HepG2 (cell line): ENCODE measurements around the gene PIM3. TPM values are rescaled to one million over a fixed set of nuclear protein-coding genes. Genes with fewer than 3 reads are reported as not detected.

Source experiments
- ATF1 ChIP-seq: IDR thresholded peaks from 2 replicates; pipeline ENCODE4 v1.6.1; 2016; ENCODE audit warnings: mild to moderate bottlenecking, control low read depth
- ETV5 ChIP-seq: IDR thresholded peaks from 2 replicates; pipeline ENCODE4 v1.6.1; 2018; ENCODE audit warnings: missing biosample characterization, missing genetic modification reagents, inconsistent platforms, borderline replicate concordance
- FOXA3 ChIP-seq: IDR thresholded peaks from 2 replicates; pipeline ENCODE4 v1.6.1; 2016; ENCODE audit warnings: missing genetic modification reagents, missing compliant biosample characterization
- GFI1 ChIP-seq: sonication (generic); formaldehyde crosslinking; IDR thresholded peaks from 2 replicates; pipeline ENCODE4 v1.5.0; 2020; ENCODE audit warnings: missing genetic modification reagents, mild to moderate bottlenecking, borderline replicate concordance
- HES4 ChIP-seq: sonication (generic); formaldehyde crosslinking; IDR thresholded peaks from 2 replicates; pipeline ENCODE4 v1.9.0; 2021; ENCODE audit warnings: mild to moderate bottlenecking, missing genetic modification reagents, borderline replicate concordance
- ISX ChIP-seq: sonication (generic); formaldehyde crosslinking; conservative IDR thresholded peaks from 2 replicates; pipeline ENCODE4 v1.5.0; 2020; ENCODE audit warnings: missing genetic modification reagents
- KAT8 ChIP-seq: IDR thresholded peaks from 2 replicates; pipeline ENCODE4 v1.6.1; 2016; ENCODE audit warnings: missing genetic modification reagents, missing compliant biosample characterization
- MEIS2 ChIP-seq: sonication (generic); formaldehyde crosslinking; IDR thresholded peaks from 2 replicates; pipeline ENCODE4 v1.9.0; 2021; ENCODE audit warnings: mild to moderate bottlenecking, missing genetic modification reagents
- PITX1 ChIP-seq: sonication (generic); formaldehyde crosslinking; IDR thresholded peaks from 2 replicates; pipeline ENCODE4 v1.5.1; 2020; ENCODE audit warnings: mild to moderate bottlenecking, missing genetic modification reagents
- POGZ ChIP-seq: sonication (generic); formaldehyde crosslinking; IDR thresholded peaks from 2 replicates; pipeline ENCODE4 v1.4.0; 2020; ENCODE audit warnings: mild to moderate bottlenecking, missing genetic modification reagents
- SOX13 ChIP-seq, 3 experiments: fragments of 450-650 bp in 1 of 3; sonication (generic) in 1 of 3; formaldehyde crosslinking in 1 of 3; IDR thresholded peaks in 2 of 3; conservative IDR thresholded peaks in 1 of 3; 2 replicates each; pipeline versions ENCODE4 v1.5.0 to v1.6.1; 2016 to 2020; ENCODE audit warnings: antibody characterized with exemption in 1 of 3, mild to moderate bottlenecking in 1 of 3, missing compliant biosample characterization in 1 of 3, missing genetic modification reagents in 1 of 3, moderate library complexity in 1 of 3
- YY1 ChIP-seq: IDR thresholded peaks from 2 replicates; pipeline ENCODE4 v1.6.1; 2011; ENCODE audit warnings: low read length, low read depth, moderate library complexity, mild to moderate bottlenecking; ENCODE audit not compliant: insufficient read depth, insufficient replicate concordance
- ZC3H4 ChIP-seq: sonication (generic); formaldehyde crosslinking; IDR thresholded peaks from 2 replicates; pipeline ENCODE4 v1.4.0; 2020; ENCODE audit warnings: missing genetic modification reagents, borderline replicate concordance
- ZNF101 ChIP-seq: sonication (generic); formaldehyde crosslinking; IDR thresholded peaks from 2 replicates; pipeline ENCODE4 v1.4.0; 2020; ENCODE audit warnings: mild to moderate bottlenecking, low read depth, missing genetic modification reagents, borderline replicate concordance
- ZNF136 ChIP-seq: sonication (generic); formaldehyde crosslinking; IDR thresholded peaks from 2 replicates; pipeline ENCODE4 v1.8.1; 2022; ENCODE audit warnings: low read depth, mild to moderate bottlenecking, moderate library complexity, missing genetic modification reagents
- ZNF432 ChIP-seq: sonication (generic); formaldehyde crosslinking; IDR thresholded peaks from 2 replicates; pipeline ENCODE4 v1.5.0; 2020; ENCODE audit warnings: missing genetic modification reagents, mild to moderate bottlenecking, borderline replicate concordance
- ZNF460 ChIP-seq: sonication (generic); formaldehyde crosslinking; IDR thresholded peaks from 2 replicates; pipeline ENCODE4 v1.5.1; 2020; ENCODE audit warnings: missing genetic modification reagents, mild to moderate bottlenecking, borderline replicate concordance
- ZNF619 ChIP-seq: sonication (generic); formaldehyde crosslinking; IDR thresholded peaks from 2 replicates; pipeline ENCODE4 v1.4.0; 2020; ENCODE audit warnings: mild to moderate bottlenecking, missing genetic modification reagents
- ZNF672 ChIP-seq: sonication (generic); formaldehyde crosslinking; IDR thresholded peaks from 2 replicates; pipeline ENCODE4 v1.8.1; 2022; ENCODE audit warnings: missing genetic modification reagents
- ZNF687 ChIP-seq: sonication (generic); formaldehyde crosslinking; IDR thresholded peaks from 2 replicates; pipeline ENCODE4 v1.5.1; 2020; ENCODE audit warnings: mild to moderate bottlenecking, missing genetic modification reagents, moderate library complexity
- ZNF781 ChIP-seq: sonication (generic); formaldehyde crosslinking; IDR thresholded peaks from 2 replicates; pipeline ENCODE4 v1.5.1; 2020; ENCODE audit warnings: borderline replicate concordance, mild to moderate bottlenecking, missing genetic modification reagents; ENCODE audit errors: not compliant biosample characterization
- polyA plus RNA-seq, 8 experiments: library from polyadenylated mRNA; depleted of rRNA in 3 of 8; stranded (reverse) in 7 of 8; unstranded in 1 of 8; fragments of >200 nt; fragmentation: Illumina TruSeq in 4 of 8; extraction: Trizol in 4 of 8; gene quantifications; 2 replicates each; pipeline versions ENCODE4 v1.2.1 to v1.2.3, GENCODE V29; 2011 to 2016; ENCODE audit warnings: low read depth in 4 of 8, missing spikeins in 1 of 8, mixed read lengths in 1 of 8; ENCODE audit not compliant: insufficient read depth in 1 of 8
- total RNA-seq, 5 experiments: library from RNA; depleted of rRNA; stranded (reverse); fragments of >200 nt; fragmentation: Illumina TruSeq; extraction: Trizol; gene quantifications; 2 replicates each; pipeline ENCODE4 v1.2.3, GENCODE V29; 2016; ENCODE audit warnings: low read depth in 1 of 5
- TF ChIP-seq, protein P1 (sequence below): IDR thresholded peaks from 2 replicates; pipeline ENCODE4 v1.6.1; 2016; ENCODE audit warnings: low read depth

The PIM3 gene
- total and polyA plus RNA-seq, 2 of the 13 experiments (the other 11 are each of a cell fraction or from before 2014, with no cell fraction given), result 21.6 to 31.2 TPM

DNA sequence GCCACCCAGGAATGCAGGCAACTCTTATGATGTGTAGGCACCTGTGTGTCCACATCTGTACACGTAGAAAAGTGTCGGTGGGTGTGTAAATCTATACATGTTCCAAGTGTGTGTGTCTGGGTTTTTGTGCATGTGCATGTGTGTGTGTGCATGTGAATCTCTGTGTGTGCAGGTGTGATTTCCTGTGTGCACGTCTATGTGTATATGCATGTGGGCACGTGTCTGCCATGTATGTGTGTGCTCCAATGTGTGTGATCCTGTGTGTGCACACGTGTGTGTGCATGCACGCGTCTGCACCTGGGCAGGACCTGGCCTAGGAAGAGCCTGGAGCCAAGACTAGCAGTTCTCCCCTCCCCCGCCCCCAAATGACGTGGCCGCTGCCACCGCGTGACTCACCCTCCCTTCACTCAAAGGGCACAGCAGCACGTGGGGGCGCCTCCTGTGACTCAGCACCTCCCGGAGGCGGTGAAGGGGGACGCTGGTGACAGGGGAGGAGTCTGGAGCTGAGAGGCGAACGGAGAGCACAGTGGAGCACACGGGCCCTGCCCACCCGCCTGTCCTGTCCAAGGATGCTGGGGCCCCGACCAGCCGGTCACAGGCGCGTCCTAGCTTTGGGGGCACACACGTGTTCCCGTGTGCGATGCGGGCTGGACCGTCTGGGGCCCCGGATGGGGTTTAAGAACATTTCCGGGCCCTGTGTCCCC lies 10.1 kb downstream of the PIM3 start (continued):
- TF ChIP-seq YY1 (peak; percentile 27), ZNF619 (no peak), KAT8 (CRISPR knock-in tag) (peak; percentile 72; the same call in 1 of the 2 replicates), ZC3H4 (no peak), MEIS2 (CRISPR knock-in tag) (peak; percentile 93; the same call in 1 of the 2 replicates), POGZ (CRISPR knock-in tag) (no peak; the same call in 1 of the 2 replicates), ZNF687 (CRISPR knock-in tag) (peak; percentile 94), HES4 (no peak), ZNF781 (CRISPR knock-in tag) (no peak), GFI1 (CRISPR knock-in tag) (peak; percentile 41; the same call in 1 of the 2 replicates), ZNF136 (peak; percentile 70; the same call in 1 of the 2 replicates), ZNF672 (CRISPR knock-in tag) (no peak), SOX13 (IDR thresholded peaks at IDR 0.05) (peak; percentile 61), SOX13 (CRISPR knock-in tag; conservative IDR thresholded peaks at IDR 0.05 in 1 of 2, IDR thresholded peaks at IDR 0.05 in 1 of 2) (peak in 1 of 2 experiments; percentile 70; a peak in 1 of 4 replicates), ZNF432 (CRISPR knock-in tag) (no peak), ATF1 (CRISPR knock-in tag) (peak; percentile 85), ETV5 (CRISPR knock-in tag) (peak; percentile 88), PITX1 (0 out of 2 replicates have a peak, but pooled peaks have one; percentile 63), ZNF101 (CRISPR knock-in tag) (0 out of 2 replicates have a peak, but pooled peaks have one; percentile 33), ISX (no peak), ZNF460 (peak; percentile 34; the same call in 1 of the 2 replicates), FOXA3 (peak; percentile 81)
- TF ChIP-seq, protein P1, sequence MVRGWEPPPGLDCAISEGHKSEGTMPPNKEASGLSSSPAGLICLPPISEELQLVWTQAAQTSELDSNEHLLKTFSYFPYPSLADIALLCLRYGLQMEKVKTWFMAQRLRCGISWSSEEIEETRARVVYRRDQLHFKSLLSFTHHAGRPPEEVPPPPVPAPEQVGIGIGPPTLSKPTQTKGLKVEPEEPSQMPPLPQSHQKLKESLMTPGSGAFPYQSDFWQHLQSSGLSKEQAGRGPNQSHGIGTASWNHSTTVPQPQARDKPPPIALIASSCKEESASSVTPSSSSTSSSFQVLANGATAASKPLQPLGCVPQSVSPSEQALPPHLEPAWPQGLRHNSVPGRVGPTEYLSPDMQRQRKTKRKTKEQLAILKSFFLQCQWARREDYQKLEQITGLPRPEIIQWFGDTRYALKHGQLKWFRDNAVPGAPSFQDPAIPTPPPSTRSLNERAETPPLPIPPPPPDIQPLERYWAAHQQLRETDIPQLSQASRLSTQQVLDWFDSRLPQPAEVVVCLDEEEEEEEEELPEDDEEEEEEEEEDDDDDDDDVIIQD (CRISPR knock-in tag), result 0 out of 2 replicates have a peak, but pooled peaks have one; percentile 55
